HG03378 (cell line): ENCODE results near the gene STRN4.
A peak's percentile ranks its signal among the peaks of the same experiment; 100 is the strongest.
"Not testable (repeated sequence)": the region's sequence is repeated elsewhere in the genome, so short reads cannot be mapped to it uniquely, and the experiment has no call there.

Source experiments
- ATAC-seq: cut with Tn5 transposase; IDR thresholded peaks from one replicate; pipeline ENCODE4 v1.9.1; 2021; ENCODE audit warnings: mild to moderate bottlenecking, moderate library complexity; ENCODE audit not compliant: unreplicated experiment

The STRN4 gene, protein sequence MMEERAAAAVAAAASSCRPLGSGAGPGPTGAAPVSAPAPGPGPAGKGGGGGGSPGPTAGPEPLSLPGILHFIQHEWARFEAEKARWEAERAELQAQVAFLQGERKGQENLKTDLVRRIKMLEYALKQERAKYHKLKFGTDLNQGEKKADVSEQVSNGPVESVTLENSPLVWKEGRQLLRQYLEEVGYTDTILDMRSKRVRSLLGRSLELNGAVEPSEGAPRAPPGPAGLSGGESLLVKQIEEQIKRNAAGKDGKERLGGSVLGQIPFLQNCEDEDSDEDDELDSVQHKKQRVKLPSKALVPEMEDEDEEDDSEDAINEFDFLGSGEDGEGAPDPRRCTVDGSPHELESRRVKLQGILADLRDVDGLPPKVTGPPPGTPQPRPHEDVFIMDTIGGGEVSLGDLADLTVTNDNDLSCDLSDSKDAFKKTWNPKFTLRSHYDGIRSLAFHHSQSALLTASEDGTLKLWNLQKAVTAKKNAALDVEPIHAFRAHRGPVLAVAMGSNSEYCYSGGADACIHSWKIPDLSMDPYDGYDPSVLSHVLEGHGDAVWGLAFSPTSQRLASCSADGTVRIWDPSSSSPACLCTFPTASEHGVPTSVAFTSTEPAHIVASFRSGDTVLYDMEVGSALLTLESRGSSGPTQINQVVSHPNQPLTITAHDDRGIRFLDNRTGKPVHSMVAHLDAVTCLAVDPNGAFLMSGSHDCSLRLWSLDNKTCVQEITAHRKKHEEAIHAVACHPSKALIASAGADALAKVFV

DNA sequence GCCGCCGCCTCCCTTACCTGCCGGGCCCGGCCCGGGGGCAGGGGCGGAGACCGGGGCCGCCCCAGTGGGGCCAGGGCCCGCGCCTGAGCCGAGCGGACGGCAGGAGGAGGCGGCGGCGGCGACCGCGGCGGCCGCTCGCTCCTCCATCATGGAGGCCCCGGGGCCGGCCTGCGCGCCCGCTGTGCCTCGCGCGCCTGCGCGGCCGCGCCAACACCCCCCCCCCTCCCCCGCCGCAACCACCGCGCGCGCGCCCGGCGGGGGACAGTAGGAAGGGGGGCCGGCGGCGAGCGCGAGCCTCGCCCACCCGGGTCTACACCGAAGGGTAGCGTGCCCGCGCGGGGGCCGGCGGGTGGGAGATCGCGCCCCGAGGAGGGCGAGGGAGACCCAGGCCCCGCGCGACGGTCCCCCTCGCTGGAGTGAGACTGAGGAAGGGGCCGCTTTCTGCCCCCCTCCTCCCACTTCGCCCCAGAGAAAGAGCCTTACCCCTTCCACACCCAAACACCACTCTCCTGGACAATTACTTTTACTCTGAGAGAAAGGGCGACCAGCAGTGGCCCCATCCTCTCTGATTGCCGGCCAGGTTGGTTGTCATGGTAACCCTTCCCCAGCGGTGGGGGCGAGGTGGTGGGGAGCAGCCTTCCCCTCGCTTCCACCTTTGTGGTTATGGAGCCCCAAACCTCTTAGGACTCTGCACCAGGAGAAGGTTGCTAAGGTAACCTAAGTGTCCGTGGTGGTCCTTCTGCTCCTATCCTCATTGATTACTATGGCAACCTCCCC is at the start of gene STRN4:
TSS of gene STRN4 (minus strand) at position 170 of the 777 bp plus-strand sequence. CDS start at position 150, 20 bp downstream.
- ATAC-seq: no peak

DNA sequence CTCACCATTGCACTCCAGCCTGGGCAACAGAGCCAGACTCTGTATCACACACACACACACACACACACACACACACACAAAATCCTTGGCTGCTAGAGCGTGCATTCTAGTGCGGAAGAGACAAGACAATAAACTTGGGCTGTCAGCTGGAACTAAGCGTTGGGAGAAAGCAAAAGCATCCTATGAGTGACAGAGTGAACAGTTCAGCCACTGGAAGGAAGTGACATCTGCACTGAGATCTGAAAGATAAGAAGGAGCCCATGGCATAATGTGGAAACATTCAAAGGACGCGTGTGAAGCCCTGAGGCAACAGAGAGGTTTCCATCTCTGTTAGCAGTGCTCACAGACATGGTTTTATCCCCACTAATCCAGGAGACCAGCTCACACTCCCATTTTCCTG is 45.7 kb upstream of the STRN4 start:
- no peak for ATAC-seq

DNA sequence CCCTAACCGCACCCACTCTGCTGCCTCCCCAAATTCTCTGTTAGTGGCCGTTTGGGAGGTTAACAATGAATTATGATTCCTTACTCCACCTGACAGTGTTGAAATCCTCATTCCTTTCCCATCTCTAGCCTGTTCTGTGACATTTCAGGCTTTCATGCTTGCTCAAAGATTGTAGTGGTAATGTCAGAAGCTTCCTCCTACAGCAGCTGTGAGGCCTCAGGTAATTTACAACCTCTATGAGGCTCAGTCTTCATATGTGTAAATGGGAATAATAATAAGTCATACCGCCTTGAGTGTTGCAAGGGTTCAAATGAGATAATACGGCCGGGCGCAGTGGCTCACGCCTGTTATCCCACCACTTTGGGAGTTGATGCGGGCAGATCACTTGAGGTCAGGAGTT is 43.1 kb upstream of the STRN4 start:
- no peak for ATAC-seq

DNA sequence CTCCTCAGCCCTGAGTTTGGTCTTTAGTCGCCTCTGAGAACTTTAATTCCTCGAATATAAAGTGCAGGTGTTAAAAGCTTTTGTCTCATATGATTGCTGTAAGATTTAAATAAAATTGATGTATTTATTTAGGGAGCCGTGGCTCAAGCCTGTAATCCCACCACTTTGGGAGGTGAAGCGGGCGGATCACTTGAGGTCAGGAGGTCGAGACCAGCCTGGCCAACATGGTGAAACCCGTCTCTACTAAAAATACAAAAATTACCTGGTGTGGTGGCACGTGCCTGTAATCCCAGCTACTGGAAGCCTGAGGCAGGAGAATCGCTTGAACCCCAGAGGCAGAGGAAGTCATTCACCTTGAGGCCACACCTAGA is 42.7 kb upstream of the STRN4 start:
- ATAC-seq: no peak

DNA sequence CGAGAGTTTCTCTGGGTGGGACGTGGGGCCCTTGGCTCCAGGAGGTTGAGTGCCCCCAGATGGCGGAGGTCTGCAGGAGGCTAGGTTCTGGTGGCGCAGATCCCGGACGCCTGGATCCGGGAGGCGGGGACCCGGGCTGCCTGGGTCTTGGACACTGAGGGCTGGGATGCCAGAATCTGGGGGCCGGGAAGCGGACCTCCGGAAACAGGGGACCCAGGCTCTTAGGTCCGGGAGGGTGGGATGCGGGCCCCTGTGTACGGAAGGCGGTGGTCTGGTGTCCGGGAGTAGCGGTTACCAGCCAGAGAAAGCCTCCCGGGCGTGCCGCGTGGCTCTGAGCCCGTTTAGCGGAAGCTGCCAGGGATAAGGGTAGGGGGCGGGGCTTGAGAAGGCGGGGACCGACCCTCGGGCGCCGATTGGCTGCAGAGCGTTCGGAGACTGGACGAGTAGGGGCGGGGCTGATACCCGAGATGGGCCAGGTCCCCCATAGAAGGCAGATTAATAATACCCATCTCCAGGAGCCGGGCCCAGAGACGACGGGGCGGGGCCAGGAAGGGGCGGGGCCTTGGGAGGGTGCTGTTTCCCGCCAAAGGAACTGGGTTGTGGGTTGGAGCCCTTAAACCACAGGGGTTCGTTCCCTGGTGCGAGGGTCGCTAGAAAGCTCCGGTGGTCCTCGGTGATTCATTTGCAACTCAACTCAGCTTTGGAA is 42.2 kb upstream of the STRN4 start, which contains the start of gene SLC1A5:
TSS of gene SLC1A5 (minus strand) at position 333 of the 706 bp plus-strand sequence. CDS start 629 bp downstream, outside the sequence.
- peak; percentile 50 for ATAC-seq

DNA sequence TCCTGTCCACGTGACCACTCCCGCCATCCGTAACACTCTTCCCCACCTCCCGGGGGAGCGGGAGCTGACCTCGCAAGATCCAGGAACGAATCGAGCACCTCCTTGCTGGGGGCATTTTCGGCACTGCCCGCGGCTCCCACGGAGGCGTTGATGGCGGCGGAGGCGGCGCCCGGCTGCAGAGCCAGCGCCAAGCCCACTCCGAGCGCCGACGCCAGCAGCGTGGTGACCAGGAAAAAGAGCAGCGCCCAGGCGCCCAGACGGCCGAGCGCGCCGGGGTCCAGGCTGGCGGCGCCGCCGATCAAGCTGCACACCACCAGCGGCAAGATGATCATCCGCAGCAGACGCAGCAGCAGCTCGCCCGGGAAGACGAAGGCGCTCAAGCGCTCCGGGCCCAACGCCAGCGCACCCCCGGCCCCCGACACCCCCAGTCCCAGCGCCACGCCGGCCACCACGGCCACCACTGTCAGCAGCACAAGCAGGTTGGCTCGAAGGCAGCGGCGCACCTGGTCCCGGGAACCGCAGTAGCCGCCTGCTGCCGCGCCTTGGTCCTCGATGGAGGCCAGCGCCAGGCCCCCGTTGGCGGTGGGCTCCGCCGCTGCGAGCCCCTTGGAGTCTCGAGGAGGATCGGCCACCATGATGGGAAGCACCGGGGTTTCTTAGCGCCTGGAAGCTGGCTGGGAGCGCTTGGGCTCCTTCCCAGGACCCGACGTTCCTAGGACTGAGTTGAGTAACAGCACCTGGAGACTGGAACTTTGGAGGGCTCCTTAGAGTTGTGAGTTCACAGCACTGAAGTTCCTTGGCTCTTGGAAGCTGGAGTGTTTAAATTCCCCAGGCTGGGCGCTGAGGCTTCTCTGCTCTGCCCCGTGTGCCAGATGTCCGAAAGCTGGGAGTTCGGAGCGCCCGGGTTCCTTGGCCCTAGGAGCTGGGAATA is 41.3 kb upstream of the STRN4 start:
- no peak for ATAC-seq

DNA sequence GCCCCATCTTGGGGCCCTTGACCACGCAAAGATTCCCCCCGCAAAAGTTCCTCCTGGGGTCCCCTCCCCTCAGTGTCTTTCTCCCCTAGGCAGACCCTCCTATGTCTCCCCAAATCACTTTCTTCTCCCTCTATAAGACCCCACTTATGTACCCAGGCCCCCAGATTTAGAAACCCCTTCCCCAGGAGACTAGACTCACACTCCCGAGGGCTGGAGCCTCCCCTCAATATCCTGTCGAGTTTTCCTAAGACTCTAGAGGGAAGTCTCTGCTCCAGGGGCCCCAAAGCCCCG is 40.7 kb upstream of the STRN4 start:
- no peak for ATAC-seq

DNA sequence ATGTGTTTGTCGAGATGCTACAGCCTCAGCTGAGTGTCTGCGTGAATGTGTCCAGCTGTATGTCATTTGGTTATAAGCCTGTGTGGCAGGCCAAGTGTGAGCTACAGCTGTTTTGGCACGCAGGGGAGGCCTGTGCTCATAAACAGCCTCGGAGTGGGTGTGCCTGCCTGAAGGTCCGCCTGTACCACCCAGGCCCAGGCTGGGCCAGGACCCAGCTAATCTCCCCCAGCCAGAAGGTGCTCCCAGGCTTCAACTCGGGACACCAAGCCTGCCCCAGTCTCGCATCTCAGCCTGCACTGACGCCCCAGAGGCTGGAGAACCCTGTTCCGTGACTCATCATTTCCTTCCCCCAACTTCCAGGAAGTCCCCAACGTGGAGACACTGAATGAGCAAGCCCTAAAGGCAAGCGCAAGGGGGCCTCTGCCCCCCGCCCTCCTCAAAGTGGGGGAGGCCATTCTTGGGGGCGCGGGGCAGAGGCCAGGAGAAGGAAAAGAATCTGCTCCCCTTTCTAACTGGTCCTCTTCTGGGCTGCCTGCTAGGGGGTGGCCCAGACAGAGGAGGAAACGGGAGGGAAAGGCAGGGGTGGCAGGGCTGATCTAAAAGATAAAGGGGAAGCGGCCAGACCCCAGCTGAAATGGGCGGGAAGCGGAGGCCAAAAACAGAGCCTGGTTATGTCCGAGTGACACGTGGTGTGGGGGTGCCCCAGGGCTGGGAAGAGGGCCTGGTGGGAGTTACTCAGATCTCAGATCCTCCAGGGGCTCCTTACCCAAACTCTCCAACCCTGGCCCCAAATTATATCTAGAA is 40.2 kb upstream of the STRN4 start:
- ATAC-seq: peak; percentile 30

DNA sequence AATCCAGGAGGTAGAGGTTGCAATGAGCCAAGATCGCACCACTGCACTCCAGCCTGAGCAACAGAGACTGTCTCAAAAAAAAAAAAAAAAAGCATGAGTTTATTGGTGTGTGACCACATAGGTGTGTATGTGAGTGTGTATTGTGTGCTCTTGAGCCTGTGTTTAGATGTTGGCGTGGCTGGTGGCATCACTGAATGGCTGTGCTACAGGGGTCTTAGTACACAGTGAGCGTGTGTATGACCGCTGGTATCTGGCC is 39.7 kb upstream of the STRN4 start:
- no peak for ATAC-seq

DNA sequence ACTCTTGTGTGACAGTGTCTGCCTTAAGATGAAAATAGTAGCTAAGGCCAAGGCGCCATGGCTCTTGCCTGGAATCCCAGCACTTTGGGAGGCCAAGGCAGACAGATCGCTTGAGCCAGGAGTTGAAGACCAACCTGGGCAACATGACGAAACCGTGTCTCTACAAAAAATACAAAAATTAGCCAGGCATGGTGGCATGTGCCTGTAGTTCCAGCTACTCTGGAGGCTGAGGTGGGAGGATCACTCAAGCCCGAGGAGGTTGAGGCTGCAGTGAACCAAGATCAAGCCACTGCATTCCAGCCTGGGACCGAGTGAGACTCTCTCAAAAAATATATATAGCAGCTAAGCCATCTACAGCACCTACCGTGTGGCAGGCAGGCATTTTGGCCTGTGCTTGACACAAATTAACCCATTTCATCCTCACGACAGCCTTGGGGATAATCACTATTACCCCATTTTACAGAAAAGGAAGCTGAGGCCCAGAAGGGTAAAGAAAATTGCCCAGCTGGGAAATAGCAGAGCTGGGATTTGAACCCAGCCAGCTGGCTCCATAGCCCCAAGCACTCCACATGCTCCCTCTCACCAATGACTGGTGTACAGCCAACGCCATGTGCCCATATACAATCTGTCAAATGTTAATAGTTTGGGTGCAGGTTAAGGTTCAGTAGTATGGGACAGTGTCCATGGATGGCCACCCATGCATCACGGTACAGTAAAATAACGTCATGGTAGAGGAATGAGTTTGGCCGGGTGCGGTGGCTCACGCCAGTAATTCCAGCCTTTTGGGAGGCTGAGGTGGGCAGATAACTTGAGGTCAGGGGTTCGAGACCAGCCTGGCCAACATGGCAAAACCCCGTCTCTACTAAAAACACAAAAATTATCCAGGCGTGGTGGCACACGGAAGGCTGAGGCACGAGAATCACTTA is 39.1 kb upstream of the STRN4 start:
- no peak for ATAC-seq

DNA sequence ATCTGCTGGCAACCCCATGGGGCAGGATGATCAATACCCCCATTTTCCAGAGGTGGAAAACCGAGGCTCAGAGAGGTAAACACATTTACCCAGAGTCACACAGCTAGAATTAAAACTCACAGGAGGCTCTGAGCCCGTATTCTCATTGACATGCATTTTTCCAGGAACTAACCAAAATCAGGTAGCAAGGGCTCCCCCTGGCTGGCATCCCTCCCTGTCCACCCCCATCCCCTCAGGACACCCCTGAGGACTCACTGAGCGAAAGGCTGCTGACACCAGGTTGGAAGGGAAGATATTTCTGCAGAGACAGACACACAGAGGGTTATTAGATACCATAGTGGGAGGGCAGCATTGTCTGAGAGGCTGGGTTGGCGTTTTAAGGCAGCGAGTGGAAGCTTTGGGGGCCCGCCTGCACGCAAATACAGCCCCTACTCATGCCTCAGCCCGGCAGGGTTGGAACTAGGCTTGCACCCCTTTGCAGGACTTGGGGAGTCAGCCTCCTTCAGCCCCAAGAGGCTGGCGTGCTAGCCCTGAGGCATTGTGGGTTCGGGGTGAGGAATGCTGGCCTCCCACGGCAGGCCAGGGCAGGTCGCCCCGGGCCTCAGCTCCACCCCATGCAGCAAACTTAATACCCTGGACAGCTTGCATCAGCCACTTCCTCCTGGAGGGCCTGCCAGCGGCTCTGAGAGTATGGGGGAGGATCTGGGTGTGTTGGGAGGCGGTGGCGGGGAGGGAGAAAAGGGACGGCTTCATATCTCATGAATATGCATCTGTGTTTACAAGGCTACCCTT is 38.2 kb upstream of the STRN4 start:
- no peak for ATAC-seq

DNA sequence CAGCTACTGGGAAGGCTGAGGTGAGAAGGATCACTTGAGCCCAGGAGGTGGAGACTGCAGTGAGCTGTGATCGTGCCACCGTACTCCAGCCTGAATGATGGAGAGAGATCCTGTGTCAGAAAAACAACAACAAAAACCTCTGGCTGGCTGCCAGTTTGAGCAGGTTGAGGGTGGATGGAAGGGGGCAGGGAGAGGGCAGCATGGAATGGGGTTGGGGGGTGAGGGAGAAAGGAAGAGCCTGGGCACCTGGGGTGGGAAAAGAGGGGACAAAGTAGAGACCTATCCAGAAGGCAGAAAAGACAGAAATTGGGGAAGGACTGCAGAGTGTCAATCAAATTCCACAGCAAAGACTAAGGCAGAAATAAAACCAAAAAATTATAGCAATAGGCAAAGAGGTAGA is 37.4 kb upstream of the STRN4 start:
- no peak for ATAC-seq

DNA sequence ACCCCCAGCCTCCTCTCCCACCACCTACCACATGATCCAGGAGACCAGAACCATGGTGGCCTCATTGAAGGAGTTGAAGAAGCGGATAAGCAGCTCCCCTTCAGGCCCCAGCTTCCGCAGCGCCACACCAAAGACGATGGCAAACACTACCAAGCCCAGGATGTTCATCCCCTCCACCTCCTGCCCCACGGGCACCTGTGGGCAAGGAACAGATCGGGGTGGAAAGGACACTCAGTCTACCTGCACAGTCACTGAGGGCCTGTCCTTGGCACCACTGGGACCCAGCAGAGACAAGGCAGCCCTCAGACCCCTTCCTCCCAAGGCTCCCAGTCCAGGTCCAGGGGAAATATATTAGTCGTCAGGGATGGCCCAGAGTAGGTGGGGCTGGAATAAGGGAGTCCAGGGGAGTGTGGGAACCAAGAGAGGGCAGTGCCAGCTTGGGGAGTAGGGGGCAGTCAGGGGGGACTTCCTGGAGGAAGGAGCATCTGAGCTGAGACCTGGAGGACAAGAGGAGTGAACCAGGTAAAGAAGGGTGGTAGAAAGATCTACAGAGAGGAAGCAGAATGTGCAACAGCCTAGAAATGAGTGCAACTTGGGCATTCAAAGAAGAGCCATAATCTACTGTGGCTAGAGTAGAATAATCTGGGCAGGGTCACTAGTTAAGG is 36.2 kb upstream of the STRN4 start:
- no peak for ATAC-seq

DNA sequence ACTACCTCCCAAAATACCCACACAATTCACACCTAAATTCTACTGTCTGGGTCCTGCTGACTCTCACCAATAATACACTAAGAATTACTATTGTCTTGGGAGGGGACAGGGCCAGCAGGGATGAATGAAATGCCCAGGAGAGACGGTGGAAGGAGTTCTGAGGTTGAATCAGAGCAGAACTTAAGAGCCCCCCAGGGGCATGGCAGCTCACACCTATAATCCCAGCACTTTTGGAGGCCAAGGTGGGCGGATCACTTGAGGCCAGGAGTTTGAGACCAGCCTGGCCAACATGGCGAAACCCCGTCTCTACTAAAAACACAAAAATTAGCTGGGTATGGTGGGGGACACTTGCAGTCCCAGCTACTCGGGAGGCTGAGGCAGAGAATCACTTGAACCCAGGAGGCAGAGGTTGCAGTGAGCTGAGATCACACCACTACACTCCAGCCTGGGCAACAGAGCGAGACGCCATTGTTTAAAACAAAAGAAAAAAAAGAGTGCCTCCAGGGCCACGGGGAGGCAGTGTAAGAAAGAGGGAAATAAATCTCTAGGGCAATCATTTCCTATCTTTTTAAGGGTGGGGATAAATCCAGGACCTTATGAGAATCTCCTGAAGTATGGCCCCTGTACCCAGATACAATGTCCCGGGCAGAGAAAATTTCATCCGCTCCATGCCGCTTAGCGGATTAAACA is 31.9 kb upstream of the STRN4 start:
- ATAC-seq: not testable (repeated sequence)

DNA sequence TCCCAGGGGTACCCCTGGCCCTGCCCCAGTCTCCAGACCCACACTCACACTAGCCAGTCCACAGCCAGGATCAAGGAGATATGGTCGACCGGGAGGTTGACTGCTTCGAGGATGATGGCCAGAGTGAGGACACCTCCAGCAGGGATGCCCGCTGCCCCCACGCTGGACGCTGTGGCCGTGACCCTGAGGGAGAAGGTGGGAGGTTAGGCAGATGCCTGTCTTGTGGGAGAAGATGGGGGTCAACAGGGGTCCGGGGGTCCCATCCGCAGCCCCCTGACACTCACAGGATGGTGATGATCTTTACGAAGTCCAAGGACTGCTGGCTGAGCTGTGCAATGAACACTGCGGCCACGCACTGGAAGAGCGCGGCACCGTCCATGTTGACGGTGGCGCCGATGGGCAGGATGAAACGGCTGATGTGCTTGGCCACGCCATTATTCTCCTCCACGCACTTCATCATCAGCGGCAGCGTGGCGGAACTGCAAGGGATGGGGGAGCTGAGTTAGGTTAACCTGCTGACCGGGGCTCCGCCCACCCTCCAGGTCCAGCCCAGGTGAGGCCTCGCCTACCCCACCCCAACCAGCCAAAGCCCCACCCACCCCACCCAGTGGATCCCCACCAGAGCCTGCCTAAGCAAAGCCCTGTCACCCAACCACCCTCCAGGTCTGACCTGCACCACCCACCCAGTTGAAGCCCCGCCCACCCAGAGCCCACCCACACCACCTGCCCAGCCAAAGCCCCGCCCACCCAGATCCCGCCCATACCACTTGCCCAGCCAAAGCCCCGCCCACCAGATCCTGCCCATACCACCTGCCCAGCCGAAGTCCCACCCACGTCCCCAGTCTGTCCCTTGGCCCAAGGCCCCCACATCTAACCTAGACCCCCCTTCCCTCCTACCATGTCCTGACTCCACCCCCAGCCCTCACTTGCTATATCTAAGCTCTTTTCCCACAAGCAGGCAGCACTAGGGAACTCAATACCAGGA is 31.0 kb upstream of the STRN4 start:
- no peak for ATAC-seq
